ENCODE data around the gene CDC37.
"Not testable (repeated sequence)": the region's sequence is repeated elsewhere in the genome, so short reads cannot be mapped to it uniquely, and the experiment has no call there.

GRCh38 chr19:10366950-10367512, 36.3 kb downstream of the CDC37 start:
- TF ChIP-seq CTCF (IDR thresholded peaks at IDR 0.05; ENCODE audit: poor library complexity); EZH2 (IDR thresholded peaks at IDR 0.05; ENCODE audit: borderline replicate concordance); EZH2phosphoT487 (IDR thresholded peaks at IDR 0.05; ENCODE audit: low read depth, severe bottlenecking, unreplicated experiment): not testable (repeated sequence)
